HG02938 (cell line): ENCODE measurements around the gene MRPS26.
"Not testable (repeated sequence)": the region's sequence is repeated elsewhere in the genome, so short reads cannot be mapped to it uniquely, and the experiment has no call there.

ENCODE experiments used
- ATAC-seq: cut with Tn5 transposase; IDR thresholded peaks from one replicate; pipeline ENCODE4 v1.9.1; 2021; ENCODE audit warnings: mild to moderate bottlenecking, moderate library complexity; ENCODE audit not compliant: unreplicated experiment

Gene MRPS26

GRCh38 chr20:3045816-3046676 is at the start of gene MRPS26:
Gene MRPS26, plus strand, starts transcription at chr20:3046052. Its CDS starts 17 bp downstream, at chr20:3046069.
- ATAC-seq, result peak; percentile 77

GRCh38 chr20:2998728-2999127 is 47.1 kb upstream of the MRPS26 start:
- ATAC-seq, result no peak

GRCh38 chr20:3000852-3001523 is 44.9 kb upstream of the MRPS26 start:
- ATAC-seq, result no peak

- no peak for ATAC-seq
Measured at GRCh38 chr20:3003416-3003815, 42.4 kb upstream of the MRPS26 start.

- ATAC-seq, result no peak
Measured at GRCh38 chr20:3010985-3011723, 34.7 kb upstream of the MRPS26 start.

- ATAC-seq, result no peak
Measured at GRCh38 chr20:3011752-3012151, 34.1 kb upstream of the MRPS26 start.

GRCh38 chr20:3013771-3014170 is 32.1 kb upstream of the MRPS26 start:
- no peak for ATAC-seq

- no peak for ATAC-seq
Measured at GRCh38 chr20:3014179-3014578, 31.7 kb upstream of the MRPS26 start.

- ATAC-seq, result no peak
Measured at GRCh38 chr20:3014662-3015061, 31.2 kb upstream of the MRPS26 start.

GRCh38 chr20:3015302-3015701 is 30.6 kb upstream of the MRPS26 start:
- not testable (repeated sequence) for ATAC-seq

GRCh38 chr20:3021327-3021726 is 24.5 kb upstream of the MRPS26 start:
- no peak for ATAC-seq

GRCh38 chr20:3021777-3022176 is 24.1 kb upstream of the MRPS26 start:
- ATAC-seq, result no peak

- ATAC-seq, result not testable (repeated sequence)
Measured at GRCh38 chr20:3022559-3023490, 23.0 kb upstream of the MRPS26 start.

GRCh38 chr20:3027987-3028386 is 17.9 kb upstream of the MRPS26 start:
- no peak for ATAC-seq

GRCh38 chr20:3031524-3032147 is 14.2 kb upstream of the MRPS26 start:
- no peak for ATAC-seq

GRCh38 chr20:3032624-3033023 is 13.2 kb upstream of the MRPS26 start:
- no peak for ATAC-seq

- no peak for ATAC-seq
Measured at GRCh38 chr20:3037654-3038053, 8.2 kb upstream of the MRPS26 start.

GRCh38 chr20:3038454-3038853 is 7.4 kb upstream of the MRPS26 start:
- no peak for ATAC-seq

GRCh38 chr20:3039426-3039825 is 6.4 kb upstream of the MRPS26 start:
- no peak for ATAC-seq

- no peak for ATAC-seq
Measured at GRCh38 chr20:3040086-3040485, 5.8 kb upstream of the MRPS26 start.
